ENCODE results near the gene RGS12. TPM values are rescaled to one million over a fixed set of nuclear protein-coding genes. Genes with fewer than 3 reads are reported as not detected.

RGS12 gene
- total RNA-seq, 4 donors from 2014 or later: 3.5 to 63.8 (median 40.1) TPM

- TF ChIP-seq POLR2A (IDR thresholded peaks at IDR 0.05) (no peak), CTCF (IDR thresholded peaks at IDR 0.05) (no peak)
- intact Hi-C loops (cut with DNase I; ENCODE audit: low total_unique reads): no loop called here
- Histone ChIP-seq H3K9me3 (no peaks in the 10 kb centered on the region), H3K4me1 (no peaks in the 10 kb centered on the region), H3K4me3 (no peak overlapping the region), H3K36me3 (no peaks in the 10 kb centered on the region), H3K27ac (no peak overlapping the region), H3K27me3 (no peaks in the 10 kb centered on the region)
- DNase-seq: no peak
Observed at GRCh38 chr4:3246458-3247398, 46.1 kb upstream of the RGS12 start.

GRCh38 chr4:3247399-3248177 lies 45.2 kb upstream of the RGS12 start:
- Histone ChIP-seq H3K36me3 (no peaks in the 10 kb centered on the region), H3K27me3 (no peaks in the 10 kb centered on the region), H3K9me3 (no peaks in the 10 kb centered on the region), H3K4me3 (no peak overlapping the region), H3K27ac (no peak overlapping the region), H3K4me1 (no peaks in the 10 kb centered on the region)
- TF ChIP-seq POLR2A (IDR thresholded peaks at IDR 0.05) (no peak), CTCF (IDR thresholded peaks at IDR 0.05) (no peak)
- DNase-seq: no peak
- intact Hi-C loops (cut with DNase I; ENCODE audit: low total_unique reads): no loop called here

- no peaks in the 10 kb centered on the region for H3K27me3 ChIP-seq
- no peaks in the 10 kb centered on the region for H3K4me1 ChIP-seq
- intact Hi-C loops (cut with DNase I; ENCODE audit: low total_unique reads): no loop called here
- no peak overlapping the region for H3K27ac ChIP-seq
- TF ChIP-seq CTCF (IDR thresholded peaks at IDR 0.05): no peak
- TF ChIP-seq POLR2A (IDR thresholded peaks at IDR 0.05): no peak
- H3K36me3 ChIP-seq: no peaks in the 10 kb centered on the region
- no peak for DNase-seq
- H3K4me3 ChIP-seq: no peak overlapping the region
- H3K9me3 ChIP-seq: no peaks in the 10 kb centered on the region
Observed at GRCh38 chr4:3248178-3248480, 44.7 kb upstream of the RGS12 start.

GRCh38 chr4:3248811-3249661 lies 43.8 kb upstream of the RGS12 start, which contains the start of gene MSANTD1:
Gene MSANTD1, plus strand, starts transcription at chr4:3249159. Its CDS starts 64 bp downstream, at chr4:3249223.
- Histone ChIP-seq H3K36me3 (no peaks in the 10 kb centered on the region), H3K27me3 (no peaks in the 10 kb centered on the region), H3K27ac (no peak within 1 kb of the TSS), H3K9me3 (no peaks in the 10 kb centered on the region), H3K4me3 (no peak within 1 kb of the TSS), H3K4me1 (no peaks in the 10 kb centered on the region)
- intact Hi-C loops (cut with DNase I; ENCODE audit: low total_unique reads): no loop called here
- DNase-seq: no peak
- TF ChIP-seq CTCF (IDR thresholded peaks at IDR 0.05) (no peak), POLR2A (IDR thresholded peaks at IDR 0.05) (no peak)
